ENCODE data around the gene AGPAT1. TPM values are rescaled to one million over a fixed set of nuclear protein-coding genes. Genes with fewer than 3 reads are reported as not detected.
A peak's percentile ranks its signal among the peaks of the same experiment; 100 is the strongest.

Gene AGPAT1
- total and polyA plus RNA-seq, 10 of the 15 experiments (the other 5 are each of a cell fraction or from before 2014, with no cell fraction given), result 13.9 to 39.5 (median 24.7) TPM

DNA sequence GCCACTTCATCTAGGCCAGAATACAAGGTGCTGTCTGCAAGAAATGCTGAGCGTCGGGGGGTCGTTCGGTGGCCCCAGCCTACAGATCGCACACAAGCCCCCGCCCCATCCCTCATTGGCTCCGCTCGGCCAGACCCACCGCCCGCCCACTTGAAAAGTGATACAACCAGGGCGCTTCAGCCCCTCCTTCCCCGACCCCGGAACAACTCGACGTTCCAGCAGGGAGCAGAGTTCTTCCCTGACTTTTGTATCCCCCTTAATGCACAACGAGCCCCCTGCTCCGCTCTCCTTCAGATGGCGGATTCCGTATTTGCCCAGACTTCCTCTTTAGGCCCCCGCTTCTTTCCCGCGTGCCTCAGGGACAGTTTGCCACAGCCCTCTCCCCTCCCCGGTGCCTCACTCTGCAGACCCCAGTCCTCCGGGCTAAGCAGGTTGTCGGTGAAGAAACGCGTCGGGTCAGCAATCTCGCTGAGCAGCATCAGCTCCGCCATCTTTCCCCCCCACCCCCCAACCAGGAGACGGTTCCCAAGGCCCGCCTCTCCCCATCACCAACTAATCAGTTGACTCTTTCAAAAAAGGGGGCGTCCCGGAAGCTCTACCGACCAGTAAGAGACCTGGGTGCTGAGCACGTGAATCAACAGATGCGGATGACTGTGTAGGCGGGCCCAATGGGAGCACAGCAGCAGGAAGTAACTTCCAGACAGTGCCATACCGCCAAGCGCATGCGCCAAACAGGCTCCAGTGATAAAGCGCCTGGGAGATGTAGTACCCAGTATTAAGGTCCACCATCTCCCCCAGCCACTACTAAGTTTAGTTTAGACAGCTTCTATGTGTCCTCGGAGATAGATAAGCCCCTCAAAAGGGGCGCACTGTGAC, 47.9 kb downstream of the AGPAT1 start, which contains the start of gene ATF6B (continued):
- TF ChIP-seq CEBPZ (IDR thresholded peaks at IDR 0.05; ENCODE audit: low read depth, low read length) (peak; percentile 41; the same call in 1 of the 2 replicates), POLR2AphosphoS2 (IDR thresholded peaks at IDR 0.05; ENCODE audit: low read depth, low read length) (no peak), SRF (IDR thresholded peaks at IDR 0.05; ENCODE audit: low read depth in 2 of 2, low read length in 2 of 2) (no peak), HDGF (IDR thresholded peaks at IDR 0.05) (no peak), CHD2 (IDR thresholded peaks at IDR 0.05; ENCODE audit: borderline replicate concordance, low read depth, low read length) (peak; percentile 85), BACH1 (IDR thresholded peaks at IDR 0.05; ENCODE audit: borderline replicate concordance) (0 out of 2 replicates have a peak, but pooled peaks have one; percentile 44), MTA2 (IDR thresholded peaks at IDR 0.05; ENCODE audit: low read depth) (no peak), SREBF2 (IDR thresholded peaks at IDR 0.05; ENCODE audit: low read length) (no peak), RELA (IDR thresholded peaks at IDR 0.05; ENCODE audit: borderline replicate concordance, partially characterized antibody) (no peak), FOXM1 (IDR thresholded peaks at IDR 0.05; ENCODE audit: low read depth, low read length) (no peak), NR2C2 (IDR thresholded peaks at IDR 0.05; ENCODE audit: borderline replicate concordance, control insufficient read depth, insufficient read length, low read depth) (no peak), CREM (IDR thresholded peaks at IDR 0.05; ENCODE audit: low read depth) (peak; percentile 58), SREBF1 (IDR thresholded peaks at IDR 0.05; ENCODE audit: low read length) (peak; percentile 32; the same call in 1 of the 2 replicates), JUND (IDR thresholded peaks at IDR 0.05; ENCODE audit: low read depth, low read length) (no peak), FOXK2 (IDR thresholded peaks at IDR 0.05) (no peak), ATF3 (IDR thresholded peaks at IDR 0.05; ENCODE audit: borderline replicate concordance, extremely low read depth, low read depth, low read length) (peak; percentile 27; the same call in 1 of the 2 replicates), WRNIP1 (IDR thresholded peaks at IDR 0.05; ENCODE audit: borderline replicate concordance, low read depth, low read length) (no peak), JUNB (IDR thresholded peaks at IDR 0.05) (no peak), HCFC1 (IDR thresholded peaks at IDR 0.05; ENCODE audit: low read length) (peak; percentile 76), CBX5 (IDR thresholded peaks at IDR 0.05; ENCODE audit: low read depth) (no peak), POU2F2 (IDR thresholded peaks at IDR 0.05; ENCODE audit: borderline replicate concordance, low read depth, low read length) (peak; percentile 57; the same call in 1 of the 3 replicates), ASH2L (IDR thresholded peaks at IDR 0.05; ENCODE audit: borderline replicate concordance, low read depth) (no peak), HSF1 (IDR thresholded peaks at IDR 0.05; ENCODE audit: low read depth, low read length) (no peak), RAD51 (IDR thresholded peaks at IDR 0.05) (peak; percentile 93), CBX3 (IDR thresholded peaks at IDR 0.05; ENCODE audit: borderline replicate concordance, low read depth) (no peak)

Data from GM12878 (cell line).